ENCODE results near the gene TAP1. TPM values are rescaled to one million over a fixed set of nuclear protein-coding genes. Genes with fewer than 3 reads are reported as not detected.

Gene TAP1
- total and polyA plus RNA-seq, 4 donors: 32.6 to 181 (median 57.8) TPM

- Histone ChIP-seq H3K4me3 (no peak overlapping the region), H3K27ac (ENCODE audit: low read depth in 1 of 2, low read length in 1 of 2) (peak overlapping the region in 1 of 2 donors; percentile 23), H3K36me3 (ENCODE audit: control insufficient read depth in 4 of 4, insufficient read depth in 4 of 4, low read length in 4 of 4) (peaks cover 0 to 29% (median 5%) of the 10 kb centered on the region in 4 donors), H3K4me1 (ENCODE audit: control insufficient read depth in 5 of 5, insufficient read depth in 5 of 5, low read length in 5 of 5) (peaks cover 0 to 9% (median 4%) of the 10 kb centered on the region in 5 donors), H3K9ac (ENCODE audit: insufficient read depth in 1 of 2, low read length in 2 of 2) (no peak overlapping the region), H3K9me3 (ENCODE audit: control insufficient read depth in 4 of 4, insufficient read depth in 3 of 4, low read length in 3 of 4) (no peaks in the 10 kb centered on the region), H3K27me3 (ENCODE audit: control insufficient read depth in 3 of 3, insufficient read depth in 3 of 3, low read length in 2 of 3) (no peaks in the 10 kb centered on the region)
- no peak for ATAC-seq (ENCODE audit: insufficient read depth, low FRiP score)
- no peak for DNase-seq
- 68 to 84% methylated on average over 8 of the region's 8 CpGs for WGBS, 2 donors
- TF ChIP-seq, protein P1, sequence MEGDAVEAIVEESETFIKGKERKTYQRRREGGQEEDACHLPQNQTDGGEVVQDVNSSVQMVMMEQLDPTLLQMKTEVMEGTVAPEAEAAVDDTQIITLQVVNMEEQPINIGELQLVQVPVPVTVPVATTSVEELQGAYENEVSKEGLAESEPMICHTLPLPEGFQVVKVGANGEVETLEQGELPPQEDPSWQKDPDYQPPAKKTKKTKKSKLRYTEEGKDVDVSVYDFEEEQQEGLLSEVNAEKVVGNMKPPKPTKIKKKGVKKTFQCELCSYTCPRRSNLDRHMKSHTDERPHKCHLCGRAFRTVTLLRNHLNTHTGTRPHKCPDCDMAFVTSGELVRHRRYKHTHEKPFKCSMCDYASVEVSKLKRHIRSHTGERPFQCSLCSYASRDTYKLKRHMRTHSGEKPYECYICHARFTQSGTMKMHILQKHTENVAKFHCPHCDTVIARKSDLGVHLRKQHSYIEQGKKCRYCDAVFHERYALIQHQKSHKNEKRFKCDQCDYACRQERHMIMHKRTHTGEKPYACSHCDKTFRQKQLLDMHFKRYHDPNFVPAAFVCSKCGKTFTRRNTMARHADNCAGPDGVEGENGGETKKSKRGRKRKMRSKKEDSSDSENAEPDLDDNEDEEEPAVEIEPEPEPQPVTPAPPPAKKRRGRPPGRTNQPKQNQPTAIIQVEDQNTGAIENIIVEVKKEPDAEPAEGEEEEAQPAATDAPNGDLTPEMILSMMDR (IDR thresholded peaks at IDR 0.05; ENCODE audit: control extremely low read depth, extremely low read depth): no peak
Measured at GRCh38 chr6:32842690-32843089, 10.8 kb downstream of the TAP1 start.

GRCh38 chr6:32842021-32842650 is 11.4 kb downstream of the TAP1 start:
- DNase-seq (no peak), ATAC-seq (ENCODE audit: insufficient read depth, low FRiP score) (no peak)
- H3K27ac ChIP-seq (ENCODE audit: low read depth in 1 of 2, low read length in 1 of 2): peak overlapping the region in 1 of 2 donors; percentile 23
- H3K9ac ChIP-seq (ENCODE audit: insufficient read depth in 1 of 2, low read length in 2 of 2): no peak overlapping the region
- TF ChIP-seq, protein P1 (IDR thresholded peaks at IDR 0.05; ENCODE audit: control extremely low read depth, extremely low read depth): no peak
- H3K27me3 ChIP-seq (ENCODE audit: control insufficient read depth in 3 of 3, insufficient read depth in 3 of 3, low read length in 2 of 3): no peaks in the 10 kb centered on the region
- no peaks in the 10 kb centered on the region for H3K9me3 ChIP-seq (ENCODE audit: control insufficient read depth in 4 of 4, insufficient read depth in 3 of 4, low read length in 3 of 4)
- H3K4me1 ChIP-seq (ENCODE audit: control insufficient read depth in 5 of 5, insufficient read depth in 5 of 5, low read length in 5 of 5): peaks cover 0 to 13% (median 5%) of the 10 kb centered on the region in 5 donors
- WGBS, 2 donors: 82 to 95% methylated on average over 6 of the region's 6 CpGs
- peaks cover 0 to 25% (median 5%) of the 10 kb centered on the region in 4 donors for H3K36me3 ChIP-seq (ENCODE audit: control insufficient read depth in 4 of 4, insufficient read depth in 4 of 4, low read length in 4 of 4)
- H3K4me3 ChIP-seq: no peak overlapping the region

DNA sequence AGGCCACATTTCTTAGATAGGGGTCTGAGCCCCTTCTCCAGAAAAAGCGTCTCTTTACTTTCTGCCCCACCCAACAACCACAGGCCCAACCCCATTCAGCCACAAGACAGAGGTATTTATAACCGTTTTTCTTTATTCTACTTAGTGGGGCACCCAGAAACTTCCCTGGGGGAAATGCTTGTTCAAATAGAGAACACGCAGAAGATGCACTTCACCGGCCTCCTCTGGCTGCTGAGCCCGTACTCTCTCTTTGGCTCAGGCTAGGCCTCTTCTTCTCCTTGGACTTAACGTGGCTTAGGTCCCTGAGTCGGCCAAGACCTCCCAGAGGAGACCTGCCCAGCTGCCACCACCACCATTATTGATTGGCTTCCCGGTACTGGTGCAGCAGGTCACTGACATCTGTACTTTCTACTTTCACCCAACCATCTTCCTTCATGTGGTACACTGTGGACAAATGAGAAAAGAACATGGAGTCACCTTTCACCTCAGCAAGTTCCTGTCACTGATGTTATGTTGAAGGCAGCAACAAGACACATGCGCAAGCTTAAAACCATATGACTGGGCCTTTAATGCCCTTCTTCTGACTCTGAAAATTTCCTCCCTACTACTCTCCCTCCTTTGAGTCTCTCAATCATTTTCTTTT is 12.8 kb downstream of the TAP1 start:
- WGBS, 2 donors: 63 to 78% methylated on average over 9 of the region's 9 CpGs
- no peak overlapping the region for H3K9ac ChIP-seq (ENCODE audit: insufficient read depth in 1 of 2, low read length in 2 of 2)
- H3K4me1 ChIP-seq (ENCODE audit: control insufficient read depth in 5 of 5, insufficient read depth in 5 of 5, low read length in 5 of 5): peaks cover 0 to 13% (median 3%) of the 10 kb centered on the region in 5 donors
- H3K27ac ChIP-seq (ENCODE audit: low read depth in 1 of 2, low read length in 1 of 2): no peak overlapping the region
- H3K4me3 ChIP-seq: no peak overlapping the region
- H3K27me3 ChIP-seq (ENCODE audit: control insufficient read depth in 3 of 3, insufficient read depth in 3 of 3, low read length in 2 of 3): no peaks in the 10 kb centered on the region
- TF ChIP-seq, protein P1 (IDR thresholded peaks at IDR 0.05; ENCODE audit: control extremely low read depth, extremely low read depth): no peak
- DNase-seq (no peak), ATAC-seq (ENCODE audit: insufficient read depth, low FRiP score) (no peak)
- H3K9me3 ChIP-seq (ENCODE audit: control insufficient read depth in 4 of 4, insufficient read depth in 3 of 4, low read length in 3 of 4): no peaks in the 10 kb centered on the region
- peaks cover 0 to 16% (median 5%) of the 10 kb centered on the region in 4 donors for H3K36me3 ChIP-seq (ENCODE audit: control insufficient read depth in 4 of 4, insufficient read depth in 4 of 4, low read length in 4 of 4)

Measured in lung (tissue), 12 donors.